Femur (tissue), 1 donor: ENCODE results near the gene SPATA3.

Source experiments
- DNase-seq: peaks from one replicate; pipeline ENCODE4 v3.0.0-alpha.2; 2017

Gene SPATA3

DNA sequence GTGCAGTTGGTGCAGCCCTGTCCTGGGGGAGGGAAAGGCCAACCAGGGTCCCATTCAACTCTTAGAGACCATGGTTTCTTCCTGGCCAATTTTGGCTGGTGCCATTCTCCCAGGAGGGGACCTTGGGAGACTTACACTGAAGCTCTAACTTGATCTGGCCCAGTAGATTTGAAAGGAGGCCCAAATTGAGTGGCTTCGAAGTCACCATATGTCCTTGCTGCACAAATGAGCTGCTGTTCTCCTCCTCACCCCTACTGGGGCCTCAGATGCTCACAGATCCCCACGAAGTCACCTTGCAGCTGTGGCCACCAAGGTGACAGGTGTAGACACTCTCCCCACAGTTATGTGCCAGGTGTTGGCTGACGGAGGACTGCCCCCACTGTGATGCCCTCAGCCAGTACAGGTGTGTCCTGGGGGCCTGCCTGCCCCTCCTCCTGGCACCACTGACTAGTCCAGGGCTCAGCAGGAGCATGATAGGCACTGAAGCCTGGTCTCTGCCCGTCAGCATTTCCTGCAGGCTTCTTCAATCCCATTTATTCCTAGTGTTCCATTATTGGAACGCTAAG is 36.7 kb downstream of the SPATA3 start:
- DNase-seq, result no peak

DNA sequence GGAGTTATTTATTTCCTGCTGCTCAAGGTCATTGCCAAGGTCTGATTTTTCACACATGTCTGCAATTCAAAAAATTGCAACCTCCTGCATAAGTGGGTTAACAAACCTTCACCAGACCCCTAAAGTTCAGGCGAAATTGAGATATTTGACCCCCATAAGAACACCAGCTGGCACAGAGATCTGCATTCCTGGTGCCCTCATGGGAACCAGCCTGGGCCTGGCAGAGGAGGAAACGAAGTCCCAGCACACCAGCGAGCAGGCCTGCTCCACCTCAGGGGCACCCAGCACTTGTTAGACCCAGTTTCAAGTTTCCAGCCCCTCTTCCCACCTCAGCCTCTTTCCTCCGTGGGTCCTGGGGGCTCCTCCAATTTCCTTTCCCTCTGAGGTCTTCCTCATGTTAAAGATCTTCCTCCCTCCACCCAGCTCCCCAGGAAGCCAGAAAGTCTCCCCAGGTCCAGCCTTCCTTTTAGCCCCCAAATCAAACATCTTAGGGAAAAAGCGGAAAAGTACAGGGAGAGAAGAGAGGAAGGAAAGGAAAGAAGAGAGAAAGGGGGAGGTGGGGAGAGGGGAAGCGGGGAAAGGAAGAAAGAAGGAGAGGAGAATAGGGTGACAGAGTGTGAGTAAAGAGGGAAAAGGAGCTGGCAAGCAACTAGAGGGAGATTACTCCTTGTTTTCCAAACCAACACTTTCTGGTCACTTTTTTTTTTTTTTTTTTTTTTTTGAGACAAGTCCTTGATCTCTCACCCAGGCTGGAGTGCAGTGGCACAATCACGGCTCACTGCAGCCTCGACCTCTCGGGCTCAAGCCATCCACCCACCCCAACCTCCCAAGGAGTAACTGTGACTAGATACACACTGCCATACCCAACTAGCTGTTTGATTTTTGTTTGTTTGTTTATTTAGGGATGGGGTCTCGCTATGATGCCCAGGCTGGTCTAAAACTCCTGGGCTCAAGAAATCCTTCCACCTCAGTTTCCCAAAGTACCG is 37.5 kb downstream of the SPATA3 start:
- no peak for DNase-seq

DNA sequence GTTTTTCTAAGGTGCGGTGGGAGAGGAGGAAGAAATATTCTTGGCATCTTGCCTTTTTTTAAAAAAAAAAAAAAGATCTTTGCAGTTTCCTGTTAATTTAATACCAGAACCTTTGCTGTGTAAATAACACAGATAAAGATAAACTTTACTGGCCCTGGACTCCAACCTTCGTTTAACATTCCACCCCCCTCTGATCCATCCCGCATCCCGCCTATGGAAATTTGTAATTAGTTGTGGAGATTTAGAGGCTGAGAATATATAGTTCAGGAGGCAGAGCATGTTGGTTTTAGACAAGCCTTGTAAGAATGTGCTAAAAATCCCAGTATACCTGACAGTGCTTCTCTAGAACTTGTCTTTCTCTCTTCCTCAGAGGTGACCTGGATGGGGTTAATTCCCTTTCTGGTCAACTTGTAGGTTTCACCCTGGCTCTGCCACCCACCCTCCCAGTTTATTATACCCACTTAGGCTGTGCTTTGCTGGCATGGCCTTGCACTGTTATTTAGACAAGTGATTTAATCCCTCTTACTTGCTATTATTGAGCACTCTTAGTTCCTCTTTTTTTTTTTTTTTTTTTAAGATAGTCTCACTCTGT is 38.5 kb downstream of the SPATA3 start:
- no peak for DNase-seq

DNA sequence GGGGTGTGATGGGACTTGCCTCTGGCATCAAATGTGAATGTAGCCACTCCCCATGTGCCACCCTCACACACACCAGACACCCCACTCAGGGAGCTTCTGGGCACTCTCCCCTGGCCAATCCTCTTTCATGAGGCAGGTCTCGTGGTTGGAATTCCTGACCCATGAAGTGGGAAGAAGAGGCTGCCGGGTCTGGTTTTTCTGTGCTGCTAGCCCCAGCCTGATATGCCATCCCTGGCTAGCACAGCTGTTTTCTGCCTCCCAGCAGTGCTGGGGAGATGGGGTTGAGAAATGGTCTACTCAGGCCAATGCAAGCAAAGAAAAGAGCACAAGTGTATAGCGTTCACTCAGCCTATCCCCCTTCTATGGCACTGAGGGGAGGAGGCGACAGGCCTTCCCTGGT is 40.2 kb downstream of the SPATA3 start:
- no peak for DNase-seq

DNA sequence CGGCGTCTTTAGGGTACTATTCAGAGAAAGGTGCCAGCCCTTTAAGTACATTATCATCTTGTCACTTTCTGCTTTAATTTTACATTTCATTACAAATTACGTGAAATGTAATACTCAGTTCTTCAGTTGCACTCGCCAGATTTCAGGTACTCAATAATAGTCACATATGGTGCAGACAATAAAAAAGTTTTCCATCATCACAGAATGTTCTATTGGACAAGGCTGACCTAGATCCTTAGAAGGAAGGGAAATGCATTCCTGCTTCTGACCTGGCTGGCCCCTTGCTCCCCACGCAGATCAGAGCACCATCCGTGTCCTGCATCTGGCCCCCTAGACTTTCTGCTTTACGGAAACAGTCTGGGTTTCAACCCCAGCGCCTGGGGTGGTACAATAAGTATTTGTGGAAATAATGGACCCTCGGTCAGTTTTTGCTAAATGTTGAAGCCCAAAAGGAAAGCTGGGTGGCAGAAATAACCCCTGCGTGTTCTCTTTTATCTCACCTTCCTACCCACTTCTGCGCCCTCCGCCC is 40.7 kb downstream of the SPATA3 start:
- no peak for DNase-seq

DNA sequence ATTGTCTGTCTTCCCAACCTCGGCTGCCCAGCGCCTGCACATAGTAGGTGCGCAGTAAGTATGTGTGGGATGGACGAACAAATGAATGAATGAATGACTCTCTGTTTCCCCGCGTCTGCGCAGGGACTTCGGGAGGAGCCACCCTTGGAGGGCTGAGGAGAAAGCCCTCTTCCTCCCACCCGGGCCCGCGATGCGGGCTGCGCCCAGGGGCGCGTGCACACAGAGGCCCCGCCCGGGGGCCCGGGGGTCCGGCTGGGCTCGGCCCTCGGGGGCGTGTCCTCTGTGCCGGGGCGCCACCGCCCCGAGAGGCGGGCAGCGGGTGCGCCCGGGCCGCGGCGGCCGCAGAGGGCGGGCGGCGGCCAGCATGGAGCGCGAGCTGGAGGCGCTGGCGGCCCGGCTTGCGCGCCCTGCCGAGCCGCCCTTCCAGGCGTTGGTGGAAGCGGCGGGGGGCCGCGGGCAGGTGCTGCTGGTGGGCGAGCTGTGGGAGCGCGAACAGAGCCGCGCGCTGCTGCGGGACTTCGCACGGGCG is 41.3 kb downstream of the SPATA3 start, which contains the start of gene C2orf72:
C2orf72 (plus strand) TSS at position 322 of the 529 bp plus-strand sequence; CDS start at position 365, 43 bp downstream.
- no peak for DNase-seq

DNA sequence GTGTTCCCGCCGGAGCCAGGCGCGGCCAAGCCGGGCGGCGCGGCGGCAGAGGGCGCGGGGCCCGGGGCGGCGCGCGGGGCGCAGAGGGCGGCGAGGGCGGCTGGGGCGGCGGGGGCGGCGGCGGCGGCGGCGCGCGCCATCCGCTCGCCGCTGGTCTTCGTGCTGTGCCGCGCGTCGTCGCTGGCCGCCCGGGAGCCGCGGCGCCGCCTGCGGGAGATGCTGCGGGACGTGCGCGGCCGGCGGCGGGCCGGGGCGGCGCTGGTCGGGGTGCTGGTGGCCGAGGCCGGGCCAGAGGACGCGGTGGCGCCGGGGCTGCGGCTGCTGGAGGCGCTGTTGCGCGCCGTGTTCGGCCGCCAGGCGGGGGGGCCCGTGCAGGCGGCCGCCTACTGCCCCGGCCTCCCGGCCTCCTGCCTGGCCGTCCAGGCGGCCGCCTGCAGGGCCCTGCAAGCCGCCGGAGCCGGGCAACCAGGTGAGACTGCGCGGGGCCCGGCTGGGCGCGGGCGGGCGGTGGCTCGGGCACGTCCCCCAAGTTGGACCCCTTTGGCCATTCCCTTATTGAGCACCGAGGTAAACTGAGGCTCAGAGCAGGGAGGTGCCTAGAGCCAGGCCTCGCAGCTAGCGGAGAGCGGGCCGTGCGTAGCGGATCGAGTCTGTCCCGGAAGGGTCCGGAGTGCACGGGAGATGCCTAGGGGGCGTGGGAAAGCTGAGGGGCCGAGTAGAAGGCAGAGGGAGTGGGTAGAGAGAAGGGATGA is 42.0 kb downstream of the SPATA3 start:
- no peak for DNase-seq

DNA sequence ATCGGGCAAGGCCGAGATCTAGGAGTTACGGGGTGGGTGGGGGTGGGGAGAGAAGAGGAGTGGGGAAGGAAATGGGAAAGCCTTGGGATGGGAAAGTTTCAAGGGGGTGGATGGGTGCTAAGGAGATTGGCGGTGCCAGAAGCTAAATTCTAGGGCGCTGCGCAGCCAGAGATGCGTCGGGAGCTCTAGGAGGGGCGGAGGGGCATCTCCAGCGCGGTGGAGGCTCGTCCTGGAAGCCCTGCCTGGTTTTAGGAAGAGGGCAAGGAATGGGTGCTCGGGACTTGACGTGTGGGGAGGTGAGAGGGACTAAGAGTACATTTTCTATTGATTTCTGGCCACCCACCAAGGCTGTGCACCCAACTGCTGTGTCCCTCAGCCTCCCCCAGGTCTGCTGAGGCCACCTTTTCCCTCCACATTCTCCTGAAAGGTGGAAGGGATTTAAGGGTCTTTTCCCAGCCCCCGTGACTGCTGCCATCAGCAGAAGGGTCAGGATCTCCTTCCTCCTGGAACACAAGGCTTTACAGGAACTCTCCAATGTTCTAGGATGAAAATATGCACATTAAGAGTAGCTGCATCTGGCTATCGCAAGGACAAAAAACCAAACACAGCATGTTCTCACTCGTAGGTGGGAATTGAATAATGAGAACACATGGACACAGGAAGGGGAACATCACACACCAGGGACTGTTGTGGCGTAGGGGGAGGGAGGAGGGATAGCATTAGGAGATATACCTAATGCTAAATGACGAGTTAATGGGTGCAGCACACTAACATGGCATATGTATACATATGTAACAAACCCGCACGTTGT is 42.8 kb downstream of the SPATA3 start:
- no peak for DNase-seq

DNA sequence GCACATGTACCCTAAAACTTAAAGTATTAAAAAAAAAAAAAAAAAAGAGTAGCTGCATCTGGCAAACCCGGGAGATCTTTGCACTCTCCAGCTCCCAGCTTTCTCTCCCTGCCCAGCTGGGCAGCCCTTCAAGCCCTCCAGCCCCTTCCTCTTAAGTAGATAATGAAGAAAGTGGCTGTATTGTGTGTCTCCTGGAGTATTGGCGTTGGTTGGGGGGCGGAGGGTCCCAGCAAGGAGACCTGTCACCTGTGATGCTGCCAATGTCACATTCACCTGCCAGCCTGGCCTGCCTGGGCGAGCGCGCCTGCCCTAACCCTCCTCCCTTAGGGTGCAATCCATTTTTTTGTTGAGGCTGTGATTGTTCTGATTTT is 43.4 kb downstream of the SPATA3 start:
- no peak for DNase-seq

DNA sequence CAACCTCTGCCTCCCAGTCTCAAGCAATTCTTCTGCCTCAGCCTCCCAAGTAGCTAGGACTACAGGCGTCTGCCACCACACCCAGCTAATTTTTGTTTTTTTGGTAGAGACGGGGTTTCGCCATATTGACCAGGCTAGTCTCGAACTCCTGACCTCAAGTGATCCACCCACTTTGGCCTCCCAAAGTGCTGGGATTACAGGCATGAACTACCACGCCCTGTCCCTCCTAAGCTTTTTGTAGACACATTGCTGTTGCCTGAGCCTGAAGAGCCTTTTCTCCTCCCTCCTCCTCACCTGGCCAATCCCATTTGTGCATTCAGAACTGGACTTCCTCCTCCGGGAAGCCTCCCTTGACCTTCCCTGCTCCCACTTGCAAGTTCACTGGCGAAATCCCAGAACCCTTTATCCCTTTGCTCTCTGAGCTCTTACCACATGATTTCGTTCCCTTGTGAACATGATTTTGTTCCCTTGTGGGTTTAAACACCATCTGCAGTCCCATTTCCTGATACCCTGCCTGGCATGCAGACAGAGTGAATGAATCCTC is 44.0 kb downstream of the SPATA3 start:
- DNase-seq, result no peak

DNA sequence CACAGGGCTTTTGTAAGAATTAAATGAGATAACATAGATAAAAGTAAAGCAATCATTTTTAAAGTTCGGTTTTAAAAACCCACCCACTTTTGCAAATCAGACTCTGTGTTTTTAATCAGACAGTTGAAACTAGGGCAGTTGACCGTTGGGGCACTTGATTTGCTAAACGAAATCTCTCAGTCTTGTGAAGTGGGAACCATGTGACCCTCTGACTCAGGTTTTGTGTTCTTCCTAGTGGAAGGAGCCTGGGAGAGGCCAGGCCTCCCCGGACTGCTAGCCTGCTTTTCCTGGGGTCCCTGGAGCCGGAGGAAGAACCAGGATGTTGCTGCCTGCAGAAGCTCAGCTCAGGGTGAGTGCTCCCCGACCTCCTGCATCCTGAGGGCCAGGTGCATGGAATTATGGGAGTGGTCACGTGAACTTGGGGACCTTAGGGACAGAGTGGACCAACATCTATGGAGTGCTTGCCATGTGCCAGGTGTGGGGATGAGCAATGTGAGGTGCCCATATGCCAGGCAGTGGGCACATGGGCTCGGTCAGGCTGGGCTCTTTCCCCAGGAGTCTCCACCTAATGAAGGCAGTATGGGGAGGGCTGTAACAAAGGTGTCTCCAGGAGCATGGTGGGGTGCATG is 45.3 kb downstream of the SPATA3 start:
- DNase-seq, result no peak

DNA sequence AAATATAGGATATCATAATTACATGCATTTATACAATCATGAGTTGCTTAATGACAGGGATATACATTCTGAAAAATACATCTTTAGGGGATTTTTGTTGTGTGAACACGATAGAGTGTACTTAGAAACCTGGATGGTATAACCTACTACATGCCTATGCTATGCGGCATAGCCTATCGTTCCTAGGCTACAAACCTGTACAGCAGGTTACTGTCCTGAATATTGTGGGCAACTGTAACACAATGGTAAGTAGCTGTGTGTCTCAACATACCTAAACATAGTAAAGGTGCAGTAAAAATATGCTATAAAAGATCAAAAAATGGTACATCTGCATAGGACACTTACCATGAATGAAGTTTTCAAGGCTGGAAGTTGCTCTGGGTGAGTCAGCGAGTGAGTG is 47.9 kb downstream of the SPATA3 start:
- no peak for DNase-seq

DNA sequence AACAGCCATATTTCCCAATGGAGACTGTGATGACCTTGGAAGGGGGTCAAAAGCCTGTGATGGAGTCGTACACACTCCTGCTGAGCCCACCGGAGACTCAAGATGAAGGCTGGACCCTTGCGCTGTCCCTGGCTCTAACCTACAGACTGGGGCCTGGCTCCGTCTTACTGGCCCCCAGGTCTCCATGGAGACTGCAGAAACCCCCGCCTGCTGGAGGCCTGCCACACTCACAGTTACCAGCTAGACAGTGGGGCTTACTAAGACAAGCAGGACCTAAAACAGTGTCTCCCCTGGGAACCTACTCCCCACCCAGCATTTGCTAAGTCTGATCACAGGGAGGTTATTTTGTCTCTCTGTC is 51.0 kb downstream of the SPATA3 start:
- no peak for DNase-seq

DNA sequence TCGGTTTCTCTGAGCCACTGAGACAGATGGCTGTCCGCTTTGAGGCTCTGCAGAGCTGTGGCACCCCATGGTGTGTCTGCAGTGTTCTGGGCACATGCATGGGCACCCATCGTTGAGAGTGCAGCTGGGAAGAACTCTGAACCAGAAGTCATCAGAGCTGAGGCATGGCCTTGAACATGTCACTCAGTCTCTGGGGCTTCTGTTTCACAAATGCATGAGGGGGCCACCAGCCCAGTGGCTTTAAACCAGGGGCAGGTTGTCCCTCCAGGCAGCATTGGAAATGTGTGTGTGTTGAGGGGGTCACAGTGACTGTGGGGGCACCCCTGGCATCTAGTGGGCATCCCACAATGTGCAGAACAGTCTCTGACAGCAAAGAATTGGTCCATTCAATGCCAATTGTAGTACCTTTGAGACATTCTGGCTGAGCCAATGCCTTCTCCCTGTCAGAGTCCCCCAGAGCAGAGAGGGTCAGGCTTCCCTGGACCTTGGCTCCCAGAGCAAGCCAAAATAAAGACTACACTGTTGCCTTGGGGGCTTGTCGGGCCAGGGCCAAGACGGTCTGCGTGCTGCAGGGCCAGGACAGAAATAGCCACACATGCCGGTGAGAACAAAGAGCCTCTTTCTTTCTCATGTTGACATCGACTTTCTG is 51.5 kb downstream of the SPATA3 start:
- DNase-seq, result peak; percentile 51

DNA sequence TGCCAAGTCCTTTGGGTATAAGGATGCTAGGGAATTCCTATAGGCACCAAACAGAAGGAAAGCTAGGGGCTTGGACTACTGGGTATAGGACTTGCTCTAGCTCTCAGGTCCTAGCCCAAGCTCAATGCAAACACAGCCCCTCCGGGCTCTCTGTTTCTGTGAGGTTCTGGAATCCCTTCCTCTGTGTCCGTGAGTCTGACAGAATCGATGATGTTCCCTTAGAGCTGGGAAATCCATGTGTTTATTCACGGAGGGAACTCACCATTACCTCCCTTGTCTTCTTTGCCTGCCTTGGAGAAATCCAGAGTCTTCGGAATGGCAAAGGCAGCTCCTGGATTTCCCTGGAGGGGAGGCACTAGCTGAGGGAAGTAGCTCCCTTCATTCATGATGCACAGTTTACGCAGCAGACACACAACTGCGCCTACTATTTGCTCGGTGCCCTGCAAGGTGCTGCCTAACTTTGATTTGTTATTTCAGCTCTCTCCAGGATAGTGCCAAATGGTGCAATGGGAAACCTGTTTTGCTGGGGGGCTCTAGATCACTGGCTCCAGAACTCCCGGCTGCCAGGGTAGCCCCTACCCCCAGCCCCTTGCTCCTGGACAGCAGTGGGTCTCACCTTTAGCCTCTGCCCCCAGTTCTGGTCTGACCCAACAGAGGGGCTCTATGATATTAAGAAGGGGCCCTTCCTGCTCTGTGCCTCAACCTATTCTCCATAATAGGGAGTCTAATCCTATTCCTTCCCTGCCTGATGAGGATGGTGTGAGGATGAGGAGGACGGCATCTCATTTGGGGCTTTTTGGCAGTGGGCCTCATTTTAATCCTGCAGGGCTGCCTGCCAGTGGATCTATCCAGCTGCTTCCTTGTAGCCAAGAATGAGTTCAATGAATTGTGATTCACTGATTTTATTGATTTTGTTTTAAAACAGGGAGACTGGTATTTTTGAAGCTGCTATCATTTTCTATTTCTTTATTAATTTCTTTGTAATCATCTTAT is 52.3 kb downstream of the SPATA3 start:
- DNase-seq, result no peak

DNA sequence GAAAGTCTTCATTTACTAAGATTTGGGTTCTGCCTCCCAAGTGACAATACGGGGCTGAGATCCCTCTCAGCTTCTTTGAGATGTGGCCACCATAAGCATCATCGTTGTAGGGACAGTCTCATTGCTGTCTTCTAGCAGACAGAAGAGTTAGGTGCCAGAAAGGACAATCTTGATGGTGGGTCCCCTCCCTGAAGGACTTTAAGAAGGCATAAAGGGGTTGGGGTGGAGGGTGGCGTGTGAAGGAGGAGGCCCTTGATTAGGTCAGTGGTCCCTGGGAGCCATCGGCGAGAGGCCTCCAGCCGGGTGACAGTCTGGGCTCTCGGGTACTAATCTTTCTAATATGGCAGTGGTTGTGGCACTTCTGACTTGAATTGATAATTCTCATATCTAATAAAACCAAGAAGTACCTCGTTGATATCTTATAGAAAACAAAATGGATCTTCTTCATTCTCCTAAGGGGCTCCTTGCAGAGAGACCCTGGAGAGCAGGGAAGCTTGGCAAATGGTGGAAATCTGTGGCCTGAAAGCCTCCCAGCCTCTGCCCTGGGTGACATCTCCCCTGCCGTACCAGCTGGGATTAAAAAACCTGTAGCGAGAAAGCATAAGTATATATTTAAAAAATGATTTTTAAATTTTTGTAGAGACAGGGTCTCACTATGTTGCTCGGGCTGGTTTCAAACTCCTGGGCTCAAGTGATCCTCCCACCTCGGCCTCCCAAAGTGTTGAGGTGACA is 53.5 kb downstream of the SPATA3 start:
- DNase-seq, result no peak

DNA sequence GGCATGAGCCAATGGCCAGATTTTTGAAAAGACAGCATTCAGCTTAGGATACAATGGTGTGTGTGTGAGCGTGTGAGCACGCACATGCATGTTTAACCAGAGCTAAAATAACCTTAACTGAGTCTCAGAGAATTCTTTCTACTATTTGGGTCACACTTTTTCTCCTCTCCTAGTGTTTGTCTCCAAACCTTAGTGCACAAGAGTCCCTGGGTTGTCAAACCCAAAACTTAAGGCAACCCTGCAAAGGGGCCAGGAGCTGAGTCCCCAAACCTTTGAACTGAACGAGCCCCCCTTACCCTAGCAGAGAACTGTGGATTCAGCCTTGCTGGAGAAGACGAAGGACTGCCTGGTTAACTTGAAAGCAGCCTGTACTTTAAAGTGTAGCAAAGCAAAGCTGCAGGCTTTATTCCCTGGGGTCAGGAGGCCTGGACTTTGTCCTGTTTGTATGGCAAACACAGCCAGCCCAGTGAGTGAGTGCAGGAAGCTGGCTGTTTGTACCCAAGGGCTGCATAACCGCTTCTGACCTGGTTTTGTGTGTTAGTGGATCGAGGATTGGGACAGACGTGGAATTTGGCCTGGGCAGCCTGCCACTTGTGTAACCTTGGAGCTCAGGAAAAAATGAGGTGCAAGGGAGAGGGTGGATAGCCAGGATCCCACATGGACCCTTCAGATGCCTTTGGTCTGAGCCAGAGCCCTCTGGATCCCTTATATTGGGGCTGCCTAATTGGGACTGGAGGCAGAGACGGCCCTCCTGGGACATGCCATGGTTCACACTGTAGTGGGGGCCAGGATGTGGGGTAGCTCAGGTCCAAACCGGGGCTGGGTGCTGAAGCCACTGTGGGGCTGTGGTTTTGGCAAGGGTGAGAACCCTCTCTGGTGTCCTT is 54.3 kb downstream of the SPATA3 start:
- DNase-seq, result no peak
